Astrocyte of the spinal cord (primary cell): ENCODE measurements around the gene ADAT1.

Experiments used
- DNase-seq: peaks from one replicate; pipeline ENCODE4 v3.0.0; 2011; ENCODE audit warnings: low read depth, low spot score
- H3K4me3 ChIP-seq: 2 replicates; pipeline ENCODE4 v1.5.1; 2011; ENCODE audit warnings: low read depth, mild to moderate bottlenecking, low read length, moderate library complexity
- CTCF ChIP-seq: IDR thresholded peaks from 2 replicates; pipeline ENCODE4 v1.5.1; 2012; ENCODE audit warnings: low read depth, mild to moderate bottlenecking, low read length, inconsistent platforms
- in situ Hi-C: cut with HindIII; loops from 2 replicates; pipeline ENCODE4 v1.10.0; 2017; ENCODE audit warnings: low sequenced_read_pairs

Gene ADAT1

GRCh38 chr16:75578725-75579124 is 44.4 kb downstream of the ADAT1 start:
- no peak overlapping the region for H3K4me3 ChIP-seq
- no peak for DNase-seq
- in situ Hi-C loops, result no loop called here
- no peak for TF ChIP-seq CTCF

DNA sequence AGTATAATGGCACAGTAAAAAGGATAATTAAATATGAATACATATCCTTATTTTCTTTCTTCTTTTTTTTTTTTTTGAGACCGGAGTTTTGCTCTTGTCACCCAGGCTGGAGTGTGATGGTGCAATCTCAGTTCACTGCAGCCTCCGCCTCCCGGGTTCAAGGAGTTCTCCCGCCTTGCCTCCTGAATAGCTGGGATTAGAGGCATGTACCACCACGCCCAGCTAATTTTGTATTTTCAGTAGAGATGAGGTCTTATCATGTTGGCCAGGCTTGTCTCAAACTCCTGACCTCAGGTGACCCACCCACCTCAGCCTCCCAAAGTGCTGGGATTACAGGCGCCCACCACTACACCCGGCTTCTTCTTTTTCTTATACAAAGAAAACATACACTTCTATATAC is 44.9 kb downstream of the ADAT1 start:
- TF ChIP-seq CTCF, result no peak
- DNase-seq, result no peak
- H3K4me3 ChIP-seq, result no peak overlapping the region
- in situ Hi-C loops, result no loop called here

- in situ Hi-C loops, result no loop called here
- TF ChIP-seq CTCF, result no peak
- no peak for DNase-seq
- no peak overlapping the region for H3K4me3 ChIP-seq
These were observed 46.7 kb downstream of the ADAT1 start for GRCh38 chr16:75576384-75576811.

DNA sequence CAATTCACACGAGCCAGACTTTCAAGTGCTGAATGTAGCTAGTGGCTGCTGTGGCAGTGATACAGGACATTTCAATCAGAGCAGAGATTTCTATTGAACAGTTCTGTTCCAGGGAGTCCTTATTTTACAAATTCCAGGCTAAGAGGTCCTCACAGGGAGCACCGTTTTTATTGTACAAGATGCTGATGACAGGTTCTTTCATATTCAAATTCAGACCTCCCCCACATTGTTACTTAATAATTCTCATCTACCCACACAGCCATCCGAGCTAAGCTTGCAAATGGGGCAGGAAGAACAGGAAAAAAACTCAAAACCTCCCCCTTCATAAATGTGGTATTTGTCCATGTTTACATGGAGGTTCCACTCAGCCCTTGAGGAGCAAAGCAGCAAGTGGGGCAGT is 47.1 kb downstream of the ADAT1 start:
- H3K4me3 ChIP-seq, result no peak overlapping the region
- in situ Hi-C loops, result no loop called here
- no peak for DNase-seq
- TF ChIP-seq CTCF, result no peak

- in situ Hi-C loops, result no loop called here
- no peak for DNase-seq
- no peak for TF ChIP-seq CTCF
- H3K4me3 ChIP-seq, result no peak overlapping the region
These were observed 49.1 kb downstream of the ADAT1 start for GRCh38 chr16:75573955-75574354.

DNA sequence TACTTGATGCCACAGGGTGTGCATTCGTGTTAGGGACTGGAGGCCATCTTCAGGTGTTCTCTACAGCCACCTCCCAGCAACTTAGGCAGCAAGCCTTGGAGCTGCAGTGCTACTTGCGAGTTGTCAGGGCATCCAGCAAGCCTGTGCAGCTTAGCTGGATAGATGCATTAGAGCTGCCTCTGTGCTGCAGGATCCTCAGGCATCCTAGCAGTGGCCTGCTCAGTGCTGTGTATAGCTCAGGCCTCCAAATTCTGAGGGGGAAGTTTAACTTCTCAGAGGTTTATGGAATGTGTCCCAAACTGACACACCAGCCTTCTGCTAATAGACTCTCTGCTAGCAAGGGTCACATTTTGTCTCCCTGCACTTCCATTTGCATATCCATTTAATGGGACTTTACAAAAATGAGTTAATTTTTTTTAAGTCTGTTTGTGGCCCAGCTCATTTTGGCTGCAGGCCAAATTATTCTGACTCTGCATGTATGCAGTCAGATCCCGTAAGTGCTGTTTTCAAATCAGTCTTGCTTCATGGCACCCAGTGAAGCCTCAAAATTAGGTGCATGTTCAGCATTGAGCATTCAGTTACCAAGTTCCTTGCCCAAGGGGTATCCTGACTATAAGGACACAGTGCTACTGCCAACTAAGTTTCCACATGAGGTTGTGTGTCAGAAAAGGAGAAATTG is 50.1 kb downstream of the ADAT1 start:
- no peak for TF ChIP-seq CTCF
- H3K4me3 ChIP-seq, result no peak overlapping the region
- DNase-seq, result no peak
- in situ Hi-C loops, result no loop called here
